ENCODE data around the gene AMH.

DNA sequence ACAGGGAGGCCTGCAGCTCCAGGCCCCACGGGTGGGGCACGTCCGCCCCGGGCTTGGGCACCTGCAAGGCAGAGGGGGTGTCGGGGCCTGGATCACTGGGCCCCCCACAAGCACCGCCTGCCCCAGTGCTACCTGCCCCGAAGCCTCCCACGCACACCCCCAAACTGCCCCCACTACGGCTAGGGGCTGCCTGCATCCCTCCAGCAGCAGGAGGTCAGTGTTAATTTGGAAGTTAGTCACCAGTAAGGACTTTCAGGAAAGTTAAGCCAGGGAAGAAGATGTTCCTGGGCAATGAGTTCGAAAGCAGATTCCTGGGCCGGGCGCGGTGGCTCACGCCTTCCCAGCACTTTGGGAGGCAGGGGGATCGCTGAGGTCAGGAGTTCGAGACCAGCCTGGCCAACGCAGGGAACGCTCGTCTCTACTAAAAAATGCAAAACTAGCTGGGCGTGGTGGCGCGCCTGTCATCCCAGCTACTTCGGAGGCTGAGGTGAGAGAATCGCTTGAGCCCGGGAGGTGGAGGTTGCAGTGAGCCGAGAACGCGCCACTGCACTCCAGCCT lies 27.4 kb downstream of the AMH start:
- TF ChIP-seq POLR2AphosphoS5 (IDR thresholded peaks at IDR 0.05; ENCODE audit: low read depth, low read length): no peak
- no peak for TF ChIP-seq TAF1 (IDR thresholded peaks at IDR 0.05; ENCODE audit: borderline replicate concordance, insufficient read depth, low read length)
- TF ChIP-seq FOXP2 (optimal IDR thresholded peaks at IDR 0.05; ENCODE audit: borderline replicate concordance, extremely low read depth, extremely low read length, insufficient read depth): no peak
- no peak for TF ChIP-seq SIN3A (IDR thresholded peaks at IDR 0.05; ENCODE audit: borderline replicate concordance, insufficient read depth, low read length)
